ENCODE measurements around the gene GSN.

GRCh38 chr9:121226175-121226574 is 41.8 kb upstream of the GSN start:
- TF ChIP-seq POLR2A (IDR thresholded peaks at IDR 0.05) (no peak), CTCF (IDR thresholded peaks at IDR 0.05) (no peak), EP300 (IDR thresholded peaks at IDR 0.05; ENCODE audit: low read depth) (no peak), POLR2AphosphoS5 (IDR thresholded peaks at IDR 0.05) (no peak)

Measured in transverse colon (tissue), 4 donors.